ENCODE measurements around the gene TMEM94. TPM values are rescaled to one million over a fixed set of nuclear protein-coding genes. Genes with fewer than 3 reads are reported as not detected.

Gene TMEM94
- total and polyA plus RNA-seq, 2 of the 13 experiments (the other 11 are each of a cell fraction or from before 2014, with no cell fraction given), result 32.6 to 134 TPM

GRCh38 chr17:75514919-75515495 lies 58.6 kb downstream of the TMEM94 start (continued):
- no peak for TF ChIP-seq ZNF160 (CRISPR knock-in tag; IDR thresholded peaks at IDR 0.05)
- no peak for TF ChIP-seq ARNT2 (CRISPR knock-in tag; IDR thresholded peaks at IDR 0.05; ENCODE audit: low read depth)
- TF ChIP-seq E2F2 (CRISPR knock-in tag; IDR thresholded peaks at IDR 0.05; ENCODE audit: borderline replicate concordance), result 0 out of 2 replicates have a peak, but pooled peaks have one; percentile 59
- no peak for TF ChIP-seq BCL3 (CRISPR knock-in tag; IDR thresholded peaks at IDR 0.05)
- no peak for TF ChIP-seq ATF7-NPFF (CRISPR knock-in tag; IDR thresholded peaks at IDR 0.05; ENCODE audit: low read depth)
- TF ChIP-seq POLR2AphosphoS5 (IDR thresholded peaks at IDR 0.05; ENCODE audit: low read depth, low read length), result peak; percentile 57
- TF ChIP-seq ELF1 (CRISPR knock-in tag; IDR thresholded peaks at IDR 0.05), result no peak
- TF ChIP-seq ZNF331 (CRISPR knock-in tag; IDR thresholded peaks at IDR 0.05), result 0 out of 2 replicates have a peak, but pooled peaks have one; percentile 30
- TF ChIP-seq THRA (CRISPR knock-in tag; IDR thresholded peaks at IDR 0.05; ENCODE audit: borderline replicate concordance), result no peak
- TF ChIP-seq ZNF468 (CRISPR knock-in tag; IDR thresholded peaks at IDR 0.05), result no peak
- 0 out of 2 replicates have a peak, but pooled peaks have one; percentile 20 for TF ChIP-seq ZNF782 (CRISPR knock-in tag; IDR thresholded peaks at IDR 0.05; ENCODE audit: borderline replicate concordance)
- TF ChIP-seq SMARCE1 (IDR thresholded peaks at IDR 0.05; ENCODE audit: borderline replicate concordance), result no peak
- no peak for TF ChIP-seq HNRNPL (IDR thresholded peaks at IDR 0.05; ENCODE audit: low read depth, low read length)
- TF ChIP-seq YEATS4 (CRISPR knock-in tag; IDR thresholded peaks at IDR 0.05; ENCODE audit: borderline replicate concordance), result 0 out of 2 replicates have a peak, but pooled peaks have one; percentile 28
- TF ChIP-seq ARNT (IDR thresholded peaks at IDR 0.05), result no peak
- no peak for TF ChIP-seq ZNF639 (CRISPR knock-in tag; conservative IDR thresholded peaks at IDR 0.05)
- no peak for TF ChIP-seq SALL1 (CRISPR knock-in tag; IDR thresholded peaks at IDR 0.05)
- TF ChIP-seq MLLT10 (CRISPR knock-in tag; IDR thresholded peaks at IDR 0.05), result no peak
- TF ChIP-seq GFI1 (CRISPR knock-in tag; IDR thresholded peaks at IDR 0.05; ENCODE audit: borderline replicate concordance), result no peak
- TF ChIP-seq RORA (CRISPR knock-in tag; IDR thresholded peaks at IDR 0.05), result no peak
- TF ChIP-seq NR2F1 (CRISPR knock-in tag; IDR thresholded peaks at IDR 0.05), result no peak
- no peak for TF ChIP-seq BCL6 (CRISPR knock-in tag; IDR thresholded peaks at IDR 0.05)
- TF ChIP-seq TFAP4 (IDR thresholded peaks at IDR 0.05; ENCODE audit: borderline replicate concordance, low read depth), result no peak
- TF ChIP-seq SP1 (IDR thresholded peaks at IDR 0.05), result no peak
- no peak for TF ChIP-seq SP1 (CRISPR knock-in tag; IDR thresholded peaks at IDR 0.05)
- no peak for TF ChIP-seq HCFC1 (IDR thresholded peaks at IDR 0.05; ENCODE audit: low read depth, low read length)
- TF ChIP-seq MED8 (CRISPR knock-in tag; IDR thresholded peaks at IDR 0.05; ENCODE audit: insufficient replicate concordance), result no peak

Measured in HepG2 (cell line).